ENCODE measurements around the gene PHTF1. TPM values are rescaled to one million over a fixed set of nuclear protein-coding genes. Genes with fewer than 3 reads are reported as not detected.
"Not testable (repeated sequence)": the region's sequence is repeated elsewhere in the genome, so short reads cannot be mapped to it uniquely, and the experiment has no call there.

The PHTF1 gene
- polyA plus RNA-seq, 4 donors, result 11.6 to 27.3 (median 23.8) TPM

- DNase-seq (ENCODE audit: low read depth in 4 of 4, low spot score in 3 of 4), result no peak
These were observed 16.8 kb downstream of the PHTF1 start for GRCh38 chr1:113742515-113742914.

DNA sequence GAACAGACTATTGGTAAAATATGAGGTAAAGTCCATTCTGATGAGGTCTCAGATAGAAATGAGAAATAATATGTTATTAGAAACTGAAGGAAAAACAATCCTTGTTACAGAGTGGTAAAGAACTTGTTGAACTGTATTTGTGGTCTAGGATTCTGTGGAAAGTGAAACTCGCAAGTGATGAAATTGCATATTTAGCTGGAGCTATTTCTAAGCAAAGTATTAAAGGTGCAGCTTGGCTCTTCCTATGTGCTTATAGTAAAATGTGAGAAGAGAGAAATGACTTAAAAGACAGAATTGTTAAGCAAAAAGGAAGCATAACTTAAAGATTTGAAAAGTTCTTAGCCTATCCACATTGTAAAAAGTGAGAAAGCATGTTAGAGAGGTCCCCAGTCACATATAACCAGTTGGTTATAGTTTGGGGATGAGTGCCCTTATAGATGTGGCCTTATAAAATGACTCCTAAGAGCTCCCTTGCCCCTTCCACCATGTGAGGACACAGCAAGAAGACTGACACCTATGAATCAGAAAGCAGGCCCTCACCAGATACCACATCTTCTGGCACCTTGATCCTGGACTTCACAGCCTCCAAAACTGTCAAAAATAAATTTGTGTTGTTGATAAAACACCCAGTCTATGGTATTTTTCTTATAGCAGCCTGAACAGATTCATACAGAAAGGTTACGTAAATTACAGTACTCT lies 24.8 kb downstream of the PHTF1 start:
- DNase-seq (ENCODE audit: low read depth in 4 of 4, low spot score in 3 of 4), result no peak

GRCh38 chr1:113732802-113733201 lies 26.5 kb downstream of the PHTF1 start:
- DNase-seq (ENCODE audit: low read depth in 4 of 4, low spot score in 3 of 4), result no peak

- DNase-seq (ENCODE audit: low read depth in 4 of 4, low spot score in 3 of 4), result no peak
These were observed 38.3 kb downstream of the PHTF1 start for GRCh38 chr1:113721010-113721409.

DNA sequence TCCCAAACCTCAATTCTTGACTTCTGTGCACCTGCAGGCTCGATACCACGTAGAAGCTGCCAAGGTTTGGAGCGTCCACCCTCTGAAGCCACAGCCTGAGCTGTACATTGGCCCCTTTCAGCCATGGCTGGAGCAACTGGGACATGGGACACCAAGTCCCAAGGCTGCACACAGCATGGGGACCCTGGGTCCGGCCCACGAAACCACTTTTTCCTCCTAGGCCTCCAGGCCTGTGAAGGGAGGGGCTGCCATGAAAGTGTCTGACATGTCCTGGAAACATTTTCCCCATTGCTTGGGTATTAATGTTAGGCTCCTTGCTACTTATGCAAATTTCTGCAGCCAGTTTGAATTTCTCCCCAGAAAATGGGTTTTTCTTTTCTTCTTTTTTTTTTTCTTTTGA lies 40.7 kb downstream of the PHTF1 start:
- DNase-seq (ENCODE audit: low read depth in 4 of 4, low spot score in 3 of 4), result not testable (repeated sequence)

DNA sequence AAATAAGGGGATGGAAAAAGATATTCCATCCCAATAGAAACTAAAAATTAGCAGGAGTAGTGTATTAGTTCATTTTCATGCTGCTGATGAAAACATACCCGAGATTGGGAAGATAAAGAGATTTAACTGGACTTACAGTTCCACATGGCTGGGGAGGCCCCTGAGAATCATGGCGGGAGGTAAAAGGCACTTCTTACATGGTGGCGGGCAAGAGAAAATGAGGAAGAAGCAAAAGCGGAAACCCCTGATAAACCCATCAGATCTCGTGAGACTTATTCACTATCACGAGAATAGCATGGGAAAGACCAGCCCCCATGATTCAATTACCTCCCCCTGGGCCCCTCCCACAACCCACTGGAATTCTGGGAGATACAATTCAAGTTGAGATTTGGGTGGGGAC lies 41.8 kb downstream of the PHTF1 start:
- DNase-seq (ENCODE audit: low read depth in 4 of 4, low spot score in 3 of 4), result not testable (repeated sequence)

GRCh38 chr1:113714606-113715269 lies 44.5 kb downstream of the PHTF1 start:
- DNase-seq (ENCODE audit: low read depth in 4 of 4, low spot score in 3 of 4), result no peak

GRCh38 chr1:113701429-113701828 lies 57.9 kb downstream of the PHTF1 start:
- DNase-seq (ENCODE audit: low read depth in 4 of 4, low spot score in 3 of 4), result no peak

DNA sequence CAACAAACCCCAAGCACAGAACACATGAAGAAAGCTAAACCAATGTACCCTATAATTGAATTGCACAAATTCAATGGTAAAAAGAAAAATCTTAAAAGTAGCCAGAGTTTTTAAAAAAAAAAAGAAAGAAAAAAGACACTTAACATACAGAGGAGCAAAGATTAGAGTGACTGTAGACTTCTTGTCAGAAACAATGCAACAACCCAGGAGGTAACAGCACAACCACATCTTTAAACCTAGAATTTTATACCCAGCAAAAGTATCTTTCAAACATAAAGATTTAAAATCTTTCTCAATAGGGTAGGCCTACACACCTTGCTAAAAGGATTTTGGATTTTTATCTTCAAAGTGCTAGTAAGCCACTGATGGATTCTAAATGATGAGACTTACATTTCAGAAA lies 64.4 kb downstream of the PHTF1 start:
- DNase-seq (ENCODE audit: low read depth in 4 of 4, low spot score in 3 of 4), result no peak

DNA sequence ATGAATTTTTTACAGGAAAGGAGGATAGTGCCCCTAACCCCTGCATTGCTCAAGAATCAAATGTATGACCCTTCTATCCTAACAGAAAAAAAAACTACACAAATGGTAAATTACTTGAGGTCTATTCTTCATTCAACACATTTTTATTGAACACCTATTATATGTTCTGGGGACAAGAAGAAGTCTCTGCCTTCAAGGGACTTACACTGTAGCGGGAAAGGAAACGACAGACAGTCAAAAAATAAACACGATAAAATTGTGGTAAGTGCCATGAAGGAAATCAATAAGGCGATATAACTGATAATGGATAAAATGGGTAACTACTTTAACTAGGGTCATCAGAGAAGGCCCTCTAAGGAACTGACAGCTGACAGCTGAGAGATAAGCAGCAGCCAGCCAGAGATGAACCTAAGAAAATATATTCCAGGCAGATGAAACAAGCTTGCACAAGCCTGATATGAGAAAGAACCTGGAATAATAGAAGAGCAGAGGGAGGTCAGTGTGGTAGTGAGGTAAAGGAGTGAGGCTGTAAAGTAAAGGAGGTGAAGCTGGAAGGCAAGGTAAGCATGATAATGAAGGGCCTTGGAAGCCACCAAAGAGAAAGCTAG lies 66.4 kb downstream of the PHTF1 start:
- DNase-seq (ENCODE audit: low read depth in 4 of 4, low spot score in 3 of 4), result no peak

DNA sequence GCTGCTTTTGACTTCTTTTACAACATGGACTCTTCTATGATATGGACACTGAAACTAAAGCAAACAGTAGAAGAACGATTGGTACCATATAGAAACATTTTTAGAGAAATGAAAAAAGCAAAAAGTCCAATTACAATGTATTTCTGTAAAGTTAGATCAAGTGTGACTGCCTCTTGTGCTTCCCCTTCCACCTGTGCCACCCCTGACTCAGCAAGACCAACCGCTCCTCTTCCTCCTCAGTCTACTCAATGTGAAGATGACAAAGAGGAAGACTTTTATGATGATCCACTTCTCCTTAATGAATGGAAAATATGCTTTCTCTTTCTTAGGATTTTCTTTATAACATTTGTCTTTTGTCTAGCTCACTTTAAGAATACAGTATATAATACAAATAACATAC lies 66.9 kb downstream of the PHTF1 start:
- no peak for DNase-seq (ENCODE audit: low read depth in 4 of 4, low spot score in 3 of 4)

DNA sequence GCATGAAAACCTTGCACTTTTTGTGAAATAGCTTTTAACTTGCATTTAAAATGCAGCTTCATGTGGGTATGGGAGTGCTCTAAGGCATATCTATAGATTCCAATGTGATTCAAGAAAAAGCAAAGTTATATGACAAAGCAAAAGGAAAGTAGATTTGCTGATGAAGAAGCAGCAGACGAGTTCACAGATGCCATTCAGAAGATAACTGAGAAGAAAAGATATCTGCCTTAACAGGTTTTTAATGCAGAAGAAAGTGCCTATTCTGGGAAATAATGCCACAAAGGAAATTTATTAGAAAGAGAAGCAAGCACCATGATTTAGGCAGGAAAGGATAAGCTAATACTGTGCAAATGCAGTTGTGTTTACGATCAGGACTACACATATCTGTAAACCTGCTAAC lies 68.1 kb downstream of the PHTF1 start:
- no peak for DNase-seq (ENCODE audit: low read depth in 4 of 4, low spot score in 3 of 4)

- no peak for DNase-seq (ENCODE audit: low read depth in 4 of 4, low spot score in 3 of 4)
These were observed 72.2 kb downstream of the PHTF1 start for GRCh38 chr1:113686891-113687618.

- no peak for DNase-seq (ENCODE audit: low read depth in 4 of 4, low spot score in 3 of 4)
These were observed 75.1 kb downstream of the PHTF1 start for GRCh38 chr1:113684153-113684541.

- DNase-seq (ENCODE audit: low read depth in 4 of 4, low spot score in 3 of 4), result no peak
These were observed 75.7 kb downstream of the PHTF1 start for GRCh38 chr1:113683384-113684152.

GRCh38 chr1:113681596-113682337 lies 77.5 kb downstream of the PHTF1 start:
- no peak for DNase-seq (ENCODE audit: low read depth in 4 of 4, low spot score in 3 of 4)

GRCh38 chr1:113678159-113678469 lies 81.2 kb downstream of the PHTF1 start:
- DNase-seq (ENCODE audit: low read depth in 4 of 4, low spot score in 3 of 4), result no peak

- DNase-seq (ENCODE audit: low read depth in 4 of 4, low spot score in 3 of 4), result peak; percentile 39 to 62 (median 48)
These were observed 81.8 kb downstream of the PHTF1 start for GRCh38 chr1:113677250-113678158.

DNA sequence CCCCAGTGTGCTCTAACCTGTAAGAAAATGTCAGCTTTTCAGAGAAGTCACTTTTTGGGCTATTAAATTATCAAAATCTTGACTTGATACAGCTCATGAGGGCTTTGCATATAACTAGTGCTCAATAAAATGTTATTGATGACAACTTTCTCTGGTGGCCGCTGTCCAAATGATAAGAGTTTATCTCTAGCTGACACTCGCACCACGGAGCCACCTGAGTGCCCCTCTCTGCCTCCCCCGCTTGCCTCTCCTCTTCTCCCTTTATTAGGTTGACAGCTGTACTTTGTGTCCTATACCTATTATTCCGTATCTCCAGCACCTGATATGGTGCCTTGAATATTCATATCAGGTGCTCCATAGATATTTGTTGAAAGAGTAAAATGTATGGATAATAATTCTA lies 82.8 kb downstream of the PHTF1 start:
- DNase-seq (ENCODE audit: low read depth in 4 of 4, low spot score in 3 of 4), result no peak

Data from left renal pelvis (tissue), 4 donors.